Measurements from ENCODE around the gene PCDHGA8.
"Not testable (repeated sequence)": the region's sequence is repeated elsewhere in the genome, so short reads cannot be mapped to it uniquely, and the experiment has no call there.

PCDHGA8 gene

DNA sequence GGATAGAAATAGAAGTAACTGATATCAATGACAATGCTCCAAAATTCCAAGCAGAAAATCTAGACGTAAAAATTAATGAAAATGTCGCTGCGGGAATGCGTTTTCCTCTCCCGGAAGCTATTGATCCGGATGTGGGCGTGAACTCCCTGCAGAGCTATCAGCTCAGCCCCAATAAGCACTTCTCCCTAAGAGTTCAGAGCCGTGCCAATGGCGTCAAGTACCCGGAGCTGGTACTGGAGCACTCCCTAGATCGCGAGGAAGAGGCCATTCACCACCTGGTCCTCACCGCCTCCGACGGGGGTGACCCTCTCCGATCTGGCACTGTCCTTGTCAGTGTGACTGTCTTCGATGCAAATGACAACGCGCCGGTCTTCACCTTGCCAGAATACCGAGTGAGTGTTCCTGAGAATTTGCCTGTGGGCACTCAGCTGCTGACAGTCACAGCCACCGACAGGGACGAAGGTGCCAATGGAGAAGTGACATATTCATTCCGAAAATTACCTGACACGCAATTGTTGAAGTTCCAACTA lies 21.2 kb downstream of the PCDHGA8 start:
- H3K4me2 ChIP-seq (ENCODE audit: low read length) = peak overlapping the region; percentile 96
- no peak for TF ChIP-seq EZH2 (IDR thresholded peaks at IDR 0.05; ENCODE audit: borderline replicate concordance, low read length)
- TF ChIP-seq, protein P1, sequence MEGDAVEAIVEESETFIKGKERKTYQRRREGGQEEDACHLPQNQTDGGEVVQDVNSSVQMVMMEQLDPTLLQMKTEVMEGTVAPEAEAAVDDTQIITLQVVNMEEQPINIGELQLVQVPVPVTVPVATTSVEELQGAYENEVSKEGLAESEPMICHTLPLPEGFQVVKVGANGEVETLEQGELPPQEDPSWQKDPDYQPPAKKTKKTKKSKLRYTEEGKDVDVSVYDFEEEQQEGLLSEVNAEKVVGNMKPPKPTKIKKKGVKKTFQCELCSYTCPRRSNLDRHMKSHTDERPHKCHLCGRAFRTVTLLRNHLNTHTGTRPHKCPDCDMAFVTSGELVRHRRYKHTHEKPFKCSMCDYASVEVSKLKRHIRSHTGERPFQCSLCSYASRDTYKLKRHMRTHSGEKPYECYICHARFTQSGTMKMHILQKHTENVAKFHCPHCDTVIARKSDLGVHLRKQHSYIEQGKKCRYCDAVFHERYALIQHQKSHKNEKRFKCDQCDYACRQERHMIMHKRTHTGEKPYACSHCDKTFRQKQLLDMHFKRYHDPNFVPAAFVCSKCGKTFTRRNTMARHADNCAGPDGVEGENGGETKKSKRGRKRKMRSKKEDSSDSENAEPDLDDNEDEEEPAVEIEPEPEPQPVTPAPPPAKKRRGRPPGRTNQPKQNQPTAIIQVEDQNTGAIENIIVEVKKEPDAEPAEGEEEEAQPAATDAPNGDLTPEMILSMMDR (IDR thresholded peaks at IDR 0.05; ENCODE audit: low read length) = no peak
- H3K9ac ChIP-seq (ENCODE audit: low read length) = peak overlapping the region; percentile 79
- H3K9me2 ChIP-seq (ENCODE audit: low read depth, low read length) = no peaks in the 10 kb centered on the region
- peaks cover 9% of the 10 kb centered on the region; the same call in 1 of the 2 replicates for H3K9me3 ChIP-seq (ENCODE audit: low read length)
- H3F3A ChIP-seq (ENCODE audit: insufficient read depth, low read length) = no peaks in the 10 kb centered on the region
- peak overlapping the region; percentile 78 for H3K4me3 ChIP-seq (ENCODE audit: low read depth, low read length, poor library complexity, severe bottlenecking)
- H4K20me1 ChIP-seq (ENCODE audit: insufficient read depth, low read length) = no peaks in the 10 kb centered on the region
- H3K27me3 ChIP-seq (ENCODE audit: insufficient read depth, low read length) = no peaks in the 10 kb centered on the region
- no peak overlapping the region for H3K27ac ChIP-seq (ENCODE audit: low read depth, low read length, poor library complexity, severe bottlenecking)
- H3K4me1 ChIP-seq (ENCODE audit: insufficient read depth, low read length, severe bottlenecking) = peaks cover 6% of the 10 kb centered on the region
- peak overlapping the region; percentile 92; the same call in 1 of the 2 replicates for H2AFZ ChIP-seq (ENCODE audit: low read length)
- no peaks in the 10 kb centered on the region for H3K36me3 ChIP-seq (ENCODE audit: insufficient read depth, low read length)
- no peaks in the 10 kb centered on the region for H3K79me2 ChIP-seq (ENCODE audit: insufficient read depth, low read length)

DNA sequence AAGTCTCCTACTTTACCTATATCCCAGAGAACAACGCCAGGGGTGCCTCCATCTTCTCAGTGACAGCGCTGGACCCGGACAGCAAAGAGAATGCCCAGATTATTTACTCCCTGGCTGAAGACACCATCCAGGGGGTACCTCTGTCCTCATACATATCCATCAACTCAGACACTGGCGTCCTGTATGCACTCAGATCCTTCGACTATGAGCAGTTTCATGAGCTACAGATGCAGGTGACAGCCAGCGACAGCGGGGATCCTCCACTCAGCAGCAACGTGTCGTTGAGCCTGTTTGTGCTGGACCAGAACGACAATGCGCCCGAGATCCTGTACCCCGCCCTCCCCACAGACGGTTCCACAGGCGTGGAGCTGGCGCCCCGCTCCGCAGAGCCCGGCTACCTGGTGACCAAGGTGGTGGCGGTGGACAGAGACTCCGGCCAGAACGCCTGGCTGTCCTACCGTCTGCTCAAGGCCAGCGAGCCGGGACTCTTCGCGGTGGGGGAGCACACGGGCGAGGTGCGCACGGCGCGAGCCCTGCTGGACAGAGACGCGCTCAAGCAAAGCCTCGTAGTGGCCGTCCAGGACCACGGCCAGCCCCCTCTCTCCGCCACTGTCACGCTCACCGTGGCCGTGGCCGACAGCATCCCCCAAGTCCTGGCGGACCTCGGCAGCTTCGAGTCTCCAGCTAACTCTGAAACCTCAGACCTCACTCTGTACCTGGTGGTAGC lies 22.3 kb downstream of the PCDHGA8 start:
- H3F3A ChIP-seq (ENCODE audit: insufficient read depth, low read length); H4K20me1 ChIP-seq (ENCODE audit: insufficient read depth, low read length): not testable (repeated sequence)

DNA sequence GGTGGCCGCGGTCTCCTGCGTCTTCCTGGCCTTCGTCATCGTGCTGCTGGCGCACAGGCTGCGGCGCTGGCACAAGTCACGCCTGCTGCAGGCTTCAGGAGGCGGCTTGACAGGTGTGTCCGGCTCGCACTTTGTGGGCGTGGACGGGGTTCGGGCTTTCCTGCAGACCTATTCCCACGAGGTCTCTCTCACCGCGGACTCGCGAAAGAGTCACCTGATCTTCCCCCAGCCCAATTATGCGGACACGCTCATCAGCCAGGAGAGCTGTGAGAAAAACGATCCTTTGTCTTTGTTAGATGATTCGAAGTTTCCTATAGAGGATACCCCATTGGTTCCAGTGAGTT lies 22.8 kb downstream of the PCDHGA8 start:
- not testable (repeated sequence) for H3K27me3 ChIP-seq (ENCODE audit: insufficient read depth, low read length); H3K9me2 ChIP-seq (ENCODE audit: low read depth, low read length); H3K4me1 ChIP-seq (ENCODE audit: insufficient read depth, low read length, severe bottlenecking); H3K9ac ChIP-seq (ENCODE audit: low read length); H3K4me3 ChIP-seq (ENCODE audit: low read depth, low read length, poor library complexity, severe bottlenecking); H3K36me3 ChIP-seq (ENCODE audit: insufficient read depth, low read length); H3K79me2 ChIP-seq (ENCODE audit: insufficient read depth, low read length); H3K27ac ChIP-seq (ENCODE audit: low read depth, low read length, poor library complexity, severe bottlenecking); H3K4me2 ChIP-seq (ENCODE audit: low read length); H2AFZ ChIP-seq (ENCODE audit: low read length); H3F3A ChIP-seq (ENCODE audit: insufficient read depth, low read length); H4K20me1 ChIP-seq (ENCODE audit: insufficient read depth, low read length)
- peaks cover 13% of the 10 kb centered on the region for H3K9me3 ChIP-seq (ENCODE audit: low read length)

More for the DNA sequence above, 22.3 kb downstream of the PCDHGA8 start:
- H3K27me3 ChIP-seq (ENCODE audit: insufficient read depth, low read length); H3K27ac ChIP-seq (ENCODE audit: low read depth, low read length, poor library complexity, severe bottlenecking); H3K36me3 ChIP-seq (ENCODE audit: insufficient read depth, low read length); H3K4me3 ChIP-seq (ENCODE audit: low read depth, low read length, poor library complexity, severe bottlenecking); H3K4me1 ChIP-seq (ENCODE audit: insufficient read depth, low read length, severe bottlenecking); H3K9ac ChIP-seq (ENCODE audit: low read length); H3K4me2 ChIP-seq (ENCODE audit: low read length); H2AFZ ChIP-seq (ENCODE audit: low read length); H3K9me2 ChIP-seq (ENCODE audit: low read depth, low read length); H3K79me2 ChIP-seq (ENCODE audit: insufficient read depth, low read length): not testable (repeated sequence)
- H3K9me3 ChIP-seq (ENCODE audit: low read length) = peaks cover 13% of the 10 kb centered on the region

DNA sequence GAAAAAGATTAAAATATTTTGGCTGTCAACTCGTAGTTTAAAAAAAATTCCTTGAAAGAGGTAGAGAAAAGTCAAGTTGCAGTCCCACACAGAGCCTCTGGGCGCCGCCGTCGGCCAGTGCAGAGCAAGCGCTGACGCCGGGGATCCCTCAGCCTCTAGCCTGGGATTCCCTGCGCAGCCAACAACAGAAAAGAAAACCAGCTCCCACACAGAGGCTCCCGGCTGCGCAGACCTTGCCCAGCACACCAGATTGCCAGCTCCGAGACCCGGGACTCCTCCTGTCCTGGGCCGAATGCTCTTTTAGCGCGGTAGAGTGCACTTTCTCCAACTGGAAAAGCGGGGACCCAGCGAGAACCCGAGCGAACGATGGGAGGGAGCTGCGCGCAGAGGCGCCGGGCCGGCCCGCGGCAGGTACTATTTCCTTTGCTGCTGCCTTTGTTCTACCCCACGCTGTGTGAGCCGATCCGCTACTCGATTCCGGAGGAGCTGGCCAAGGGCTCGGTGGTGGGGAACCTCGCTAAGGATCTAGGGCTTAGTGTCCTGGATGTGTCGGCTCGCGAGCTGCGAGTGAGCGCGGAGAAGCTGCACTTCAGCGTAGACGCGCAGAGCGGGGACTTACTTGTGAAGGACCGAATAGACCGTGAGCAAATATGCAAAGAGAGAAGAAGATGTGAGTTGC lies 25.2 kb downstream of the PCDHGA8 start, which contains the start of gene PCDHGB7:
PCDHGB7 (plus strand) TSS at position 184 of the 679 bp plus-strand sequence; CDS start at position 367, 183 bp downstream.
- H2AFZ ChIP-seq (ENCODE audit: low read length); H3K27me3 ChIP-seq (ENCODE audit: insufficient read depth, low read length); H3K4me2 ChIP-seq (ENCODE audit: low read length); H3K4me1 ChIP-seq (ENCODE audit: insufficient read depth, low read length, severe bottlenecking); H3K36me3 ChIP-seq (ENCODE audit: insufficient read depth, low read length); H3F3A ChIP-seq (ENCODE audit: insufficient read depth, low read length); H3K9me2 ChIP-seq (ENCODE audit: low read depth, low read length); H3K27ac ChIP-seq (ENCODE audit: low read depth, low read length, poor library complexity, severe bottlenecking); H3K4me3 ChIP-seq (ENCODE audit: low read depth, low read length, poor library complexity, severe bottlenecking); H3K9ac ChIP-seq (ENCODE audit: low read length); H4K20me1 ChIP-seq (ENCODE audit: insufficient read depth, low read length); H3K79me2 ChIP-seq (ENCODE audit: insufficient read depth, low read length): not testable (repeated sequence)
- peaks cover 26% of the 10 kb centered on the region for H3K9me3 ChIP-seq (ENCODE audit: low read length)

Data from OCI-LY1 (cell line).